Measurements from ENCODE around the gene CFAP65. TPM values are rescaled to one million over a fixed set of nuclear protein-coding genes. Genes with fewer than 3 reads are reported as not detected.

CFAP65 gene
- total and polyA plus RNA-seq, 2 of the 13 experiments (the other 11 are each of a cell fraction or from before 2014, with no cell fraction given) = 0.05 TPM; not detected in 1

DNA sequence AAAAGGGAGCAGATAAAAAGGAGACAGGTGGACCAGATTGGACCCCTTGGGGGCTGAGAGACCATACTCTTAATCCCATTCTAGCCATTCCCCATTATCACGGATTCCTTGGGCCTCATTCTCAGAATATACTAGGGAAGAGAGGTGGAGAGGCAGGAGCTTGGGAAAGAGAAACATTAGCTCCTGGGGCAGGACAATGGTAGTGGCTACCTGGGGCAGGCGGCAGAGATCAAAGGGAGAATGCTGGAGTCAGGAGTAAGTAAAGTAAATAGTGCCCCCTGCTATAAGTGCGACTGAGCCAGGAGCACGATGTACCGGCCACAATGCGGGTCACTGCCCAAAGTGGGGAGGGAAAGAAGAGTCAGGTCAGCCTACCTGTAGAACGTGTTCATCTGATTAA is 39.8 kb upstream of the CFAP65 start (continued):
- TF ChIP-seq, protein P1, sequence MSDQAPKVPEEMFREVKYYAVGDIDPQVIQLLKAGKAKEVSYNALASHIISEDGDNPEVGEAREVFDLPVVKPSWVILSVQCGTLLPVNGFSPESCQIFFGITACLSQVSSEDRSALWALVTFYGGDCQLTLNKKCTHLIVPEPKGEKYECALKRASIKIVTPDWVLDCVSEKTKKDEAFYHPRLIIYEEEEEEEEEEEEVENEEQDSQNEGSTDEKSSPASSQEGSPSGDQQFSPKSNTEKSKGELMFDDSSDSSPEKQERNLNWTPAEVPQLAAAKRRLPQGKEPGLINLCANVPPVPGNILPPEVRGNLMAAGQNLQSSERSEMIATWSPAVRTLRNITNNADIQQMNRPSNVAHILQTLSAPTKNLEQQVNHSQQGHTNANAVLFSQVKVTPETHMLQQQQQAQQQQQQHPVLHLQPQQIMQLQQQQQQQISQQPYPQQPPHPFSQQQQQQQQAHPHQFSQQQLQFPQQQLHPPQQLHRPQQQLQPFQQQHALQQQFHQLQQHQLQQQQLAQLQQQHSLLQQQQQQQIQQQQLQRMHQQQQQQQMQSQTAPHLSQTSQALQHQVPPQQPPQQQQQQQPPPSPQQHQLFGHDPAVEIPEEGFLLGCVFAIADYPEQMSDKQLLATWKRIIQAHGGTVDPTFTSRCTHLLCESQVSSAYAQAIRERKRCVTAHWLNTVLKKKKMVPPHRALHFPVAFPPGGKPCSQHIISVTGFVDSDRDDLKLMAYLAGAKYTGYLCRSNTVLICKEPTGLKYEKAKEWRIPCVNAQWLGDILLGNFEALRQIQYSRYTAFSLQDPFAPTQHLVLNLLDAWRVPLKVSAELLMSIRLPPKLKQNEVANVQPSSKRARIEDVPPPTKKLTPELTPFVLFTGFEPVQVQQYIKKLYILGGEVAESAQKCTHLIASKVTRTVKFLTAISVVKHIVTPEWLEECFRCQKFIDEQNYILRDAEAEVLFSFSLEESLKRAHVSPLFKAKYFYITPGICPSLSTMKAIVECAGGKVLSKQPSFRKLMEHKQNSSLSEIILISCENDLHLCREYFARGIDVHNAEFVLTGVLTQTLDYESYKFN (CRISPR knock-in tag; conservative IDR thresholded peaks at IDR 0.05) = peak; percentile 79
- TF ChIP-seq FOXA1 (IDR thresholded peaks at IDR 0.05) (no peak), FOXA1 (CRISPR knock-in tag; IDR thresholded peaks at IDR 0.05) (peak; percentile 91), ZFP36L1 (CRISPR knock-in tag; IDR thresholded peaks at IDR 0.05) (peak; percentile 41; the same call in 1 of the 2 replicates), ZFAT (CRISPR knock-in tag; conservative IDR thresholded peaks at IDR 0.05) (no peak), KDM3A (CRISPR knock-in tag; IDR thresholded peaks at IDR 0.05; ENCODE audit: low read depth) (no peak), ZNF703 (CRISPR knock-in tag; IDR thresholded peaks at IDR 0.05; ENCODE audit: borderline replicate concordance) (no peak), ZNF30 (CRISPR knock-in tag; IDR thresholded peaks at IDR 0.05) (no peak), FOXP4 (CRISPR knock-in tag; IDR thresholded peaks at IDR 0.05) (peak; percentile 83)
- TF ChIP-seq, protein P2, sequence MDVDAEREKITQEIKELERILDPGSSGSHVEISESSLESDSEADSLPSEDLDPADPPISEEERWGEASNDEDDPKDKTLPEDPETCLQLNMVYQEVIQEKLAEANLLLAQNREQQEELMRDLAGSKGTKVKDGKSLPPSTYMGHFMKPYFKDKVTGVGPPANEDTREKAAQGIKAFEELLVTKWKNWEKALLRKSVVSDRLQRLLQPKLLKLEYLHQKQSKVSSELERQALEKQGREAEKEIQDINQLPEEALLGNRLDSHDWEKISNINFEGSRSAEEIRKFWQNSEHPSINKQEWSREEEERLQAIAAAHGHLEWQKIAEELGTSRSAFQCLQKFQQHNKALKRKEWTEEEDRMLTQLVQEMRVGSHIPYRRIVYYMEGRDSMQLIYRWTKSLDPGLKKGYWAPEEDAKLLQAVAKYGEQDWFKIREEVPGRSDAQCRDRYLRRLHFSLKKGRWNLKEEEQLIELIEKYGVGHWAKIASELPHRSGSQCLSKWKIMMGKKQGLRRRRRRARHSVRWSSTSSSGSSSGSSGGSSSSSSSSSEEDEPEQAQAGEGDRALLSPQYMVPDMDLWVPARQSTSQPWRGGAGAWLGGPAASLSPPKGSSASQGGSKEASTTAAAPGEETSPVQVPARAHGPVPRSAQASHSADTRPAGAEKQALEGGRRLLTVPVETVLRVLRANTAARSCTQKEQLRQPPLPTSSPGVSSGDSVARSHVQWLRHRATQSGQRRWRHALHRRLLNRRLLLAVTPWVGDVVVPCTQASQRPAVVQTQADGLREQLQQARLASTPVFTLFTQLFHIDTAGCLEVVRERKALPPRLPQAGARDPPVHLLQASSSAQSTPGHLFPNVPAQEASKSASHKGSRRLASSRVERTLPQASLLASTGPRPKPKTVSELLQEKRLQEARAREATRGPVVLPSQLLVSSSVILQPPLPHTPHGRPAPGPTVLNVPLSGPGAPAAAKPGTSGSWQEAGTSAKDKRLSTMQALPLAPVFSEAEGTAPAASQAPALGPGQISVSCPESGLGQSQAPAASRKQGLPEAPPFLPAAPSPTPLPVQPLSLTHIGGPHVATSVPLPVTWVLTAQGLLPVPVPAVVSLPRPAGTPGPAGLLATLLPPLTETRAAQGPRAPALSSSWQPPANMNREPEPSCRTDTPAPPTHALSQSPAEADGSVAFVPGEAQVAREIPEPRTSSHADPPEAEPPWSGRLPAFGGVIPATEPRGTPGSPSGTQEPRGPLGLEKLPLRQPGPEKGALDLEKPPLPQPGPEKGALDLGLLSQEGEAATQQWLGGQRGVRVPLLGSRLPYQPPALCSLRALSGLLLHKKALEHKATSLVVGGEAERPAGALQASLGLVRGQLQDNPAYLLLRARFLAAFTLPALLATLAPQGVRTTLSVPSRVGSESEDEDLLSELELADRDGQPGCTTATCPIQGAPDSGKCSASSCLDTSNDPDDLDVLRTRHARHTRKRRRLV (CRISPR knock-in tag; IDR thresholded peaks at IDR 0.05) = no peak
- TF ChIP-seq, protein P3, sequence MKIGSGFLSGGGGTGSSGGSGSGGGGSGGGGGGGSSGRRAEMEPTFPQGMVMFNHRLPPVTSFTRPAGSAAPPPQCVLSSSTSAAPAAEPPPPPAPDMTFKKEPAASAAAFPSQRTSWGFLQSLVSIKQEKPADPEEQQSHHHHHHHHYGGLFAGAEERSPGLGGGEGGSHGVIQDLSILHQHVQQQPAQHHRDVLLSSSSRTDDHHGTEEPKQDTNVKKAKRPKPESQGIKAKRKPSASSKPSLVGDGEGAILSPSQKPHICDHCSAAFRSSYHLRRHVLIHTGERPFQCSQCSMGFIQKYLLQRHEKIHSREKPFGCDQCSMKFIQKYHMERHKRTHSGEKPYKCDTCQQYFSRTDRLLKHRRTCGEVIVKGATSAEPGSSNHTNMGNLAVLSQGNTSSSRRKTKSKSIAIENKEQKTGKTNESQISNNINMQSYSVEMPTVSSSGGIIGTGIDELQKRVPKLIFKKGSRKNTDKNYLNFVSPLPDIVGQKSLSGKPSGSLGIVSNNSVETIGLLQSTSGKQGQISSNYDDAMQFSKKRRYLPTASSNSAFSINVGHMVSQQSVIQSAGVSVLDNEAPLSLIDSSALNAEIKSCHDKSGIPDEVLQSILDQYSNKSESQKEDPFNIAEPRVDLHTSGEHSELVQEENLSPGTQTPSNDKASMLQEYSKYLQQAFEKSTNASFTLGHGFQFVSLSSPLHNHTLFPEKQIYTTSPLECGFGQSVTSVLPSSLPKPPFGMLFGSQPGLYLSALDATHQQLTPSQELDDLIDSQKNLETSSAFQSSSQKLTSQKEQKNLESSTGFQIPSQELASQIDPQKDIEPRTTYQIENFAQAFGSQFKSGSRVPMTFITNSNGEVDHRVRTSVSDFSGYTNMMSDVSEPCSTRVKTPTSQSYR (CRISPR knock-in tag; IDR thresholded peaks at IDR 0.05; ENCODE audit: borderline replicate concordance) = 0 out of 2 replicates have a peak, but pooled peaks have one; percentile 34
- TF ChIP-seq, protein P4, sequence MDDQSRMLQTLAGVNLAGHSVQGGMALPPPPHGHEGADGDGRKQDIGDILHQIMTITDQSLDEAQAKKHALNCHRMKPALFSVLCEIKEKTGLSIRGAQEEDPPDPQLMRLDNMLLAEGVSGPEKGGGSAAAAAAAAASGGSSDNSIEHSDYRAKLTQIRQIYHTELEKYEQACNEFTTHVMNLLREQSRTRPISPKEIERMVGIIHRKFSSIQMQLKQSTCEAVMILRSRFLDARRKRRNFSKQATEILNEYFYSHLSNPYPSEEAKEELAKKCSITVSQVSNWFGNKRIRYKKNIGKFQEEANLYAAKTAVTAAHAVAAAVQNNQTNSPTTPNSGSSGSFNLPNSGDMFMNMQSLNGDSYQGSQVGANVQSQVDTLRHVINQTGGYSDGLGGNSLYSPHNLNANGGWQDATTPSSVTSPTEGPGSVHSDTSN (CRISPR knock-in tag; IDR thresholded peaks at IDR 0.05; ENCODE audit: borderline replicate concordance) = no peak

All from HepG2 (cell line).